Endothelial cell of umbilical vein (primary cell): ENCODE measurements around the gene TRIM2. TPM values are rescaled to one million over a fixed set of nuclear protein-coding genes. Genes with fewer than 3 reads are reported as not detected.

ENCODE experiments used
- BruUV-seq: library from RNA; stranded (reverse); fragments of 400-500 nt; replicated peaks from 2 replicates; lab custom pipeline; 2021; lab: Mats Ljungman, UMichigan
- CTCF ChIA-PET: fragments of 300-600, 350-600 bp; sonication (Branson Sonifier 250); formaldehyde crosslinking; loops from one replicate; lab custom pipeline; 2021; ENCODE audit warnings: antibody characterized with exemption, inconsistent platforms; lab: Charles Lee
- POLR2A ChIA-PET: fragments of 300-600, 350-600 bp; sonication (Branson Sonifier 250); formaldehyde crosslinking; loops from one replicate; lab custom pipeline; 2021; ENCODE audit warnings: antibody characterized with exemption, inconsistent platforms; lab: Charles Lee
- DNase-seq: peaks from one replicate; pipeline ENCODE4 v3.0.0-alpha.2; 2011; ENCODE audit warnings: low read depth, low spot score
- FAIRE-seq: peaks from 2 replicates; lab custom pipeline; 2011; peaks lifted over from hg19 to GRCh38; lab: Jason Lieb, UNC
- H2AFZ ChIP-seq: 2 replicates; pipeline ENCODE4 v1.6.0; 2012; ENCODE audit warnings: low read depth, low read length, control low read depth, inconsistent platforms
- H3K27ac ChIP-seq: 2 replicates; pipeline ENCODE4 v1.5.1; 2011; ENCODE audit warnings: low read depth, mild to moderate bottlenecking, control low read depth, low read length, moderate library complexity; ENCODE audit not compliant: insufficient read depth
- H3K27me3 ChIP-seq, 2 experiments: 2 replicates each; pipeline versions ENCODE4 v1.6.0 to v1.6.1; 2011; ENCODE audit warnings: low read length in 2 of 2, mixed read lengths in 1 of 2; ENCODE audit not compliant: control insufficient read depth in 2 of 2, insufficient read depth in 2 of 2
- H3K36me3 ChIP-seq, 2 experiments: 2 replicates in 1 of 2; 3 replicates in 1 of 2; pipeline ENCODE4 v1.5.1; 2011; ENCODE audit warnings: low read length in 2 of 2, mild to moderate bottlenecking in 1 of 2, moderate library complexity in 1 of 2; ENCODE audit not compliant: control insufficient read depth in 2 of 2, insufficient read depth in 2 of 2; ENCODE audit errors: extremely low read depth in 1 of 2
- H3K4me1 ChIP-seq: 3 replicates; pipeline ENCODE4 v1.5.1; 2011; ENCODE audit warnings: mild to moderate bottlenecking, low read length; ENCODE audit not compliant: control insufficient read depth, insufficient read depth; ENCODE audit errors: extremely low read depth
- H3K4me2 ChIP-seq: 2 replicates; pipeline ENCODE4 v1.6.1; 2011; ENCODE audit warnings: low read length, control low read depth, mixed read lengths; ENCODE audit not compliant: insufficient read depth
- H3K4me3 ChIP-seq, 3 experiments: fragments of 200-600 bp in 1 of 3; sonication (generic), shearing (Covaris generic) in 1 of 3; replicated peaks in 1 of 3; 2 replicates each; pipeline ENCODE4 v1.5.1; 2011 to 2016; ENCODE audit warnings: control low read depth in 3 of 3, low read length in 3 of 3, mild to moderate bottlenecking in 2 of 3, inconsistent platforms in 1 of 3, low read depth in 1 of 3, moderate library complexity in 1 of 3; ENCODE audit not compliant: insufficient read depth in 1 of 3
- H3K79me2 ChIP-seq: 2 replicates; pipeline ENCODE4 v1.6.0; 2012; ENCODE audit warnings: low read length, inconsistent platforms; ENCODE audit not compliant: control insufficient read depth, insufficient read depth
- H3K9ac ChIP-seq: replicated peaks from 2 replicates; pipeline ENCODE3; 2011; ENCODE audit warnings: low read length, control low read depth; ENCODE audit not compliant: insufficient read depth; ENCODE audit errors: extremely low read depth
- H3K9me1 ChIP-seq: replicated peaks from 3 replicates; pipeline ENCODE4 v1.6.0; 2011; ENCODE audit warnings: mild to moderate bottlenecking, low read length; ENCODE audit not compliant: control insufficient read depth, insufficient read depth; ENCODE audit errors: extremely low read depth
- H3K9me3 ChIP-seq: replicated peaks from 2 replicates; pipeline ENCODE4 v1.5.1; 2012; ENCODE audit warnings: low read length, inconsistent platforms; ENCODE audit not compliant: control insufficient read depth, insufficient read depth
- H4K20me1 ChIP-seq: replicated peaks from 2 replicates; pipeline ENCODE3; 2011; ENCODE audit warnings: mild to moderate bottlenecking, low read length; ENCODE audit not compliant: control insufficient read depth, insufficient read depth; ENCODE audit errors: extremely low read depth
- CTCF ChIP-seq, 2 donors: IDR thresholded peaks; 1 replicate in 1 of 2; 2 replicates in 1 of 2; pipeline ENCODE4 v1.5.1; 2011; ENCODE audit warnings: low read length in 2 of 2, mild to moderate bottlenecking in 2 of 2, moderate library complexity in 2 of 2, control low read depth in 1 of 2, inconsistent platforms in 1 of 2, low read depth in 1 of 2; ENCODE audit not compliant: insufficient read depth in 1 of 2; ENCODE audit errors: extremely low read depth in 1 of 2
- EZH2 ChIP-seq: IDR thresholded peaks from 2 replicates; pipeline ENCODE4 v1.6.1; 2012; ENCODE audit warnings: borderline replicate concordance, low read depth, mild to moderate bottlenecking, moderate library complexity, low read length, inconsistent platforms; ENCODE audit not compliant: severe bottlenecking
- GATA2 ChIP-seq: IDR thresholded peaks from 2 replicates; pipeline ENCODE4 v1.7.0; 2011; ENCODE audit warnings: low read depth, mild to moderate bottlenecking, moderate library complexity, mixed read lengths, low read length; ENCODE audit not compliant: insufficient read length, insufficient read depth
- MAX ChIP-seq: IDR thresholded peaks from 2 replicates; pipeline ENCODE4 v1.6.1; 2011; ENCODE audit not compliant: insufficient read depth, insufficient read length
- MYC ChIP-seq: IDR thresholded peaks from one replicate; pipeline ENCODE4 v1.6.1; 2011; ENCODE audit warnings: mild to moderate bottlenecking, low read depth, low read length
- POLR2A ChIP-seq: IDR thresholded peaks from 2 replicates; pipeline ENCODE4 v1.6.1; 2012; ENCODE audit warnings: low read depth, mild to moderate bottlenecking, control low read depth, low read length
- dilution Hi-C: fragments of 300-500 bp; cut with MboI; formaldehyde crosslinking; loops from one replicate; pipeline ENCODE4 v1.15.0; 2019; ENCODE audit warnings: low sequenced_read_pairs; ENCODE audit not compliant: extremely low pct_ligation_motif_present
- intact Hi-C: fragments of 100-400 bp; cut with micrococcal nuclease; formaldehyde crosslinking; loops from one replicate; pipeline ENCODE4 v1.10.0; 2022
- polyA plus RNA-seq, 4 experiments: library from polyadenylated mRNA; depleted of rRNA in 3 of 4; stranded (reverse) in 3 of 4; unstranded in 1 of 4; fragments of >200 nt; gene quantifications; 2 replicates each; pipeline versions ENCODE4 v1.2.1 to v1.2.3, GENCODE V29; 2011 to 2012; ENCODE audit warnings: missing spikeins in 1 of 4
- total RNA-seq: library from RNA; stranded (reverse); gene quantifications from 2 replicates; pipeline ENCODE4 v1.2.3, GENCODE V29; 2021

TRIM2 gene
- total and polyA plus RNA-seq, 2 donors (not counting 3 experiments of a cell fraction or from before 2014, with no cell fraction given): 6.8 to 19.7 TPM

- DNase-seq: no peak
- ChIA-PET CTCF (interaction anchor here (1.1 kb wide), 1 partner anchor 17 kb away, joined by 3 read pairs; no protein-coding TSS in a partner anchor), POLR2A (no interaction called here)
- H3K36me3 ChIP-seq: no peaks in the 10 kb centered on the region
- no TSS peak for BruUV-seq
- no peak overlapping the region for H3K4me3 ChIP-seq
- H3K4me2 ChIP-seq: no peak overlapping the region
- no peak overlapping the region for H3K27ac ChIP-seq
- no peak overlapping the region for H2AFZ ChIP-seq
- TF ChIP-seq EZH2: no peak
- TF ChIP-seq MYC: no peak
- no peak for TF ChIP-seq POLR2A
- no peak for TF ChIP-seq CTCF (IDR thresholded peaks at IDR 0.05; ENCODE audit: extremely low read depth in 1 of 2, insufficient read depth in 1 of 2, low read depth in 1 of 2, low read length in 2 of 2)
- TF ChIP-seq GATA2: no peak
- no peak for TF ChIP-seq MAX
- H3K27me3 ChIP-seq: no peaks in the 10 kb centered on the region
- no peak overlapping the region for H3K9ac ChIP-seq
- H3K4me1 ChIP-seq: peaks cover 8% of the 10 kb centered on the region
- intact Hi-C loops: no loop called here
- dilution Hi-C loops: no loop called here
- H3K9me1 ChIP-seq: no peaks in the 10 kb centered on the region
- no peak for FAIRE-seq
- no peaks in the 10 kb centered on the region for H4K20me1 ChIP-seq
- no peaks in the 10 kb centered on the region for H3K79me2 ChIP-seq
- no peaks in the 10 kb centered on the region for H3K9me3 ChIP-seq
These were observed 39.2 kb downstream of the TRIM2 start for GRCh38 chr4:153243468-153243867.
